GM12872 (cell line): ENCODE measurements around the gene PLCL2.

Source experiments
- CTCF ChIP-seq: IDR thresholded peaks from 3 replicates; pipeline ENCODE4 v1.5.1; 2011; ENCODE audit warnings: low read depth, mild to moderate bottlenecking, low read length, moderate library complexity; ENCODE audit not compliant: insufficient read depth

The PLCL2 gene

GRCh38 chr3:17027318-17027717 is 142.6 kb downstream of the PLCL2 start:
- no peak for TF ChIP-seq CTCF

- TF ChIP-seq CTCF: no peak
Measured at GRCh38 chr3:17028363-17028762, 143.6 kb downstream of the PLCL2 start.

- no peak for TF ChIP-seq CTCF
Measured at GRCh38 chr3:17030438-17030837, 145.7 kb downstream of the PLCL2 start.

GRCh38 chr3:17030956-17031652 is 146.3 kb downstream of the PLCL2 start:
- no peak for TF ChIP-seq CTCF

GRCh38 chr3:17032407-17033034 is 147.8 kb downstream of the PLCL2 start:
- peak; percentile 58 for TF ChIP-seq CTCF

GRCh38 chr3:17033516-17034168 is 148.9 kb downstream of the PLCL2 start:
- no peak for TF ChIP-seq CTCF

- no peak for TF ChIP-seq CTCF
Measured at GRCh38 chr3:17035033-17035432, 150.3 kb downstream of the PLCL2 start.
